GM19324 (cell line): ENCODE measurements around the gene RPS6KC1.
"Not testable (repeated sequence)": the region's sequence is repeated elsewhere in the genome, so short reads cannot be mapped to it uniquely, and the experiment has no call there.

Experiments used
- ATAC-seq: cut with Tn5 transposase; IDR thresholded peaks from one replicate; pipeline ENCODE4 v1.9.1; 2021; ENCODE audit warnings: mild to moderate bottlenecking, moderate library complexity; ENCODE audit not compliant: unreplicated experiment, low FRiP score

Gene RPS6KC1

GRCh38 chr1:213266983-213267772, 216.1 kb downstream of the RPS6KC1 start:
- no peak for ATAC-seq

- no peak for ATAC-seq
Measured at GRCh38 chr1:213268221-213268620, 217.2 kb downstream of the RPS6KC1 start.

- no peak for ATAC-seq
Measured at GRCh38 chr1:213269829-213270228, 218.8 kb downstream of the RPS6KC1 start.

- no peak for ATAC-seq
Measured at GRCh38 chr1:213273546-213273945, 222.5 kb downstream of the RPS6KC1 start.

- ATAC-seq: no peak
Measured at GRCh38 chr1:213274140-213274539, 223.1 kb downstream of the RPS6KC1 start.

GRCh38 chr1:213275293-213275692, 224.3 kb downstream of the RPS6KC1 start:
- ATAC-seq: no peak

- ATAC-seq: no peak
Measured at GRCh38 chr1:213276236-213276635, 225.2 kb downstream of the RPS6KC1 start.

GRCh38 chr1:213277036-213277435, 226.0 kb downstream of the RPS6KC1 start:
- ATAC-seq: no peak

GRCh38 chr1:213279410-213279809, 228.4 kb downstream of the RPS6KC1 start:
- ATAC-seq: no peak

- ATAC-seq: no peak
Measured at GRCh38 chr1:213281640-213282301, 230.7 kb downstream of the RPS6KC1 start.

- ATAC-seq: no peak
Measured at GRCh38 chr1:213284626-213285025, 233.6 kb downstream of the RPS6KC1 start.

GRCh38 chr1:213286235-213286634, 235.2 kb downstream of the RPS6KC1 start:
- ATAC-seq: no peak

GRCh38 chr1:213287987-213288386, 236.9 kb downstream of the RPS6KC1 start:
- ATAC-seq: no peak

- no peak for ATAC-seq
Measured at GRCh38 chr1:213291526-213291925, 240.5 kb downstream of the RPS6KC1 start.

GRCh38 chr1:213292614-213293013, 241.6 kb downstream of the RPS6KC1 start:
- no peak for ATAC-seq

- ATAC-seq: no peak
Measured at GRCh38 chr1:213295860-213296259, 244.8 kb downstream of the RPS6KC1 start.

GRCh38 chr1:213296558-213296957, 245.5 kb downstream of the RPS6KC1 start:
- ATAC-seq: no peak

- no peak for ATAC-seq
Measured at GRCh38 chr1:213297021-213297420, 246.0 kb downstream of the RPS6KC1 start.

- no peak for ATAC-seq
Measured at GRCh38 chr1:213300433-213300832, 249.4 kb downstream of the RPS6KC1 start.

GRCh38 chr1:213301524-213301923, 250.5 kb downstream of the RPS6KC1 start:
- ATAC-seq: not testable (repeated sequence)

- no peak for ATAC-seq
Measured at GRCh38 chr1:213303286-213303685, 252.2 kb downstream of the RPS6KC1 start.

- no peak for ATAC-seq
Measured at GRCh38 chr1:213315571-213315970, 264.5 kb downstream of the RPS6KC1 start.
